BLaER1 (cell line): Measurements from ENCODE around the gene CDIPT.
A peak's percentile ranks its signal among the peaks of the same experiment; 100 is the strongest.
"Not testable (repeated sequence)": the region's sequence is repeated elsewhere in the genome, so short reads cannot be mapped to it uniquely, and the experiment has no call there.

ENCODE experiments used
- H3K27ac ChIP-seq: shearing (Covaris generic); formaldehyde crosslinking; 2 replicates; pipeline ENCODE4 v1.8.1; 2022
- H3K27me3 ChIP-seq: shearing (Covaris generic); formaldehyde crosslinking; 2 replicates; pipeline ENCODE4 v1.8.1; 2022
- H3K36me3 ChIP-seq: shearing (Covaris generic); formaldehyde crosslinking; 2 replicates; pipeline ENCODE4 v1.8.1; 2022
- H3K4me1 ChIP-seq: shearing (Covaris generic); formaldehyde crosslinking; 2 replicates; pipeline ENCODE4 v1.8.1; 2022
- H3K4me2 ChIP-seq: shearing (Covaris generic); formaldehyde crosslinking; 2 replicates; pipeline ENCODE4 v1.8.1; 2022
- H3K4me3 ChIP-seq: shearing (Covaris generic); formaldehyde crosslinking; 2 replicates; pipeline ENCODE4 v1.8.1; 2022
- H3K9ac ChIP-seq: shearing (Covaris generic); formaldehyde crosslinking; 2 replicates; pipeline ENCODE4 v1.8.1; 2022
- H3K9me3 ChIP-seq: shearing (Covaris generic); formaldehyde crosslinking; 2 replicates; pipeline ENCODE4 v1.8.1; 2022
- H4K20me1 ChIP-seq: shearing (Covaris generic); formaldehyde crosslinking; 2 replicates; pipeline ENCODE4 v1.8.1; 2022
- Cebpa-rat ChIP-seq: shearing (Covaris generic); IDR thresholded peaks from 2 replicates; pipeline ENCODE4 v1.8.1; 2022

CDIPT gene

DNA sequence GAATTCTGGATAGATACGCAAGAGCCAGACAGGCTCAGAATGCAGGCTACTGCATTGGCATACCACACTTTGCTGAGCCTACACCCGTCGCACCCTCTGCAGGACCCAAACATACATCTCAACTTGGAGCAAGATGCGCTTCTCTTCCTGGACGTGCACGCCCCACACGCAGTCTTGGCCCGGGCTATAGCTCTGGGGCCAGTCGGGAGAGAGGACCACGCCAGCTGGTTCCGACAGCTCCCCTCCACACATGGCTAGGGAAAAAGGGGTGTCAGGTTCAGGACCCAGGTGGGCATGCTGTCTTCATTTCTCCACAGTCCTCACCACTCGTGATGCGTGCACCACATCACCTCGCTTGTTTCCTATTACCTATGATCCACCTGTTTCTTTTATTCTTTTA, 15.1 kb upstream of the CDIPT start:
- no peak overlapping the region for H3K27ac ChIP-seq
- H3K4me3 ChIP-seq, result no peak overlapping the region
- H3K4me1 ChIP-seq, result no peaks in the 10 kb centered on the region
- H3K9ac ChIP-seq, result no peak overlapping the region
- no peaks in the 10 kb centered on the region for H3K36me3 ChIP-seq
- no peak overlapping the region for H3K4me2 ChIP-seq
- no peaks in the 10 kb centered on the region for H4K20me1 ChIP-seq
- no peaks in the 10 kb centered on the region for H3K9me3 ChIP-seq
- peaks cover 34% of the 10 kb centered on the region for H3K27me3 ChIP-seq
- TF ChIP-seq Cebpa-rat, result no peak

- Histone ChIP-seq H3K4me3 (no peak overlapping the region), H3K9ac (no peak overlapping the region), H3K4me2 (no peak overlapping the region)
These were observed 14.4 kb upstream of the CDIPT start for GRCh38 chr16:29877266-29877961.

GRCh38 chr16:29876594-29877249, 13.7 kb upstream of the CDIPT start:
- no peaks in the 10 kb centered on the region for H3K9me3 ChIP-seq
- no peaks in the 10 kb centered on the region for H4K20me1 ChIP-seq
- H3K4me2 ChIP-seq, result no peak overlapping the region
- no peak overlapping the region for H3K4me3 ChIP-seq
- H3K27ac ChIP-seq, result no peak overlapping the region
- H3K9ac ChIP-seq, result no peak overlapping the region
- H3K36me3 ChIP-seq, result no peaks in the 10 kb centered on the region
- peaks cover 34% of the 10 kb centered on the region for H3K27me3 ChIP-seq
- no peak for TF ChIP-seq Cebpa-rat
- no peaks in the 10 kb centered on the region for H3K4me1 ChIP-seq

More at GRCh38 chr16:29877266-29877961, 14.4 kb upstream of the CDIPT start:
- Histone ChIP-seq H3K36me3 (no peaks in the 10 kb centered on the region), H3K4me1 (no peaks in the 10 kb centered on the region), H3K27ac (no peak overlapping the region), H3K27me3 (peaks cover 34% of the 10 kb centered on the region), H3K9me3 (no peaks in the 10 kb centered on the region), H4K20me1 (no peaks in the 10 kb centered on the region)
- TF ChIP-seq Cebpa-rat, result no peak

DNA sequence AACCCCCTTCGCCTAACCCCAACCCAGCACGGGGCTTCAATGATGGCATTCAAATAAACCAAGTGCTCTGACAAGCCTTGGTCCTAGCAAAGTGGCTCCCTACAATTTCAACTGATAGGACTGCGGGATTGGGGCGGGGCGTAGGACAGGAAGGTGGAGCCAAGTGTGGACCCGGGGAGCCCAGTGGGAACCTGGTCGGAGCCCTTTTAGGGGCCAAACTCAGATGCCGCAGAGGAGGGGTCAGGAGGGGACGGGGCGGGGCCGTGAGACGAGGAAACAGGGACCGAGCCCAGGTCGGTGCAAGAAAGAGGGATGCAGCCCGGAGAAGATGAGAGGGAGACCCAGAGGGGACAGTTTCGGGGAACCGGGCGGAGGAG, 13.2 kb upstream of the CDIPT start:
- Histone ChIP-seq H3K36me3 (no peaks in the 10 kb centered on the region), H3K27ac (no peak overlapping the region), H3K4me3 (no peak overlapping the region), H3K4me1 (no peaks in the 10 kb centered on the region), H3K27me3 (peaks cover 34% of the 10 kb centered on the region), H4K20me1 (no peaks in the 10 kb centered on the region), H3K9ac (no peak overlapping the region), H3K4me2 (no peak overlapping the region), H3K9me3 (no peaks in the 10 kb centered on the region)
- TF ChIP-seq Cebpa-rat, result no peak

DNA sequence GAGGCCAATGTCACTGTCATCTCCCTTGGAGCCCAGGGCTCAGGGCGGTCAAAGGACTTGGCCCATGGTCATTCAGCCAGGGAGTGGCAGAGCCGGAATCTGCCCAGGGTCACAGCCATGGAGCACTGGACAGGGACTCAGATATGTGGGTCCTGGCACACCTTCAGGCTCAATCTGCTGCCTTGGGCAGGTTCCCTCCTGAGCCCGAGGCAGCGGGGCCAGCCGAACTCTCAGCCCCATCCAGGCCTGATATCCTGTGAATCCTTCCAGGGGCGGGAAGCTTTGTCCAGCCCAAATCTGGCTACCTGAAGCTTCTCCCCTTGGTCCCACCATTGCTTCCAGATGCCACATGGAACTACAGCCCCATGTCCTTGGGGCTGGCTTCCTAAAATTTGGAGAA, 12.2 kb upstream of the CDIPT start:
- peaks cover 34% of the 10 kb centered on the region for H3K27me3 ChIP-seq
- H3K27ac ChIP-seq, result no peak overlapping the region
- no peaks in the 10 kb centered on the region for H3K4me1 ChIP-seq
- H4K20me1 ChIP-seq, result no peaks in the 10 kb centered on the region
- no peaks in the 10 kb centered on the region for H3K9me3 ChIP-seq
- no peaks in the 10 kb centered on the region for H3K36me3 ChIP-seq
- H3K9ac ChIP-seq, result no peak overlapping the region
- no peak overlapping the region for H3K4me3 ChIP-seq
- TF ChIP-seq Cebpa-rat, result no peak
- H3K4me2 ChIP-seq, result no peak overlapping the region

DNA sequence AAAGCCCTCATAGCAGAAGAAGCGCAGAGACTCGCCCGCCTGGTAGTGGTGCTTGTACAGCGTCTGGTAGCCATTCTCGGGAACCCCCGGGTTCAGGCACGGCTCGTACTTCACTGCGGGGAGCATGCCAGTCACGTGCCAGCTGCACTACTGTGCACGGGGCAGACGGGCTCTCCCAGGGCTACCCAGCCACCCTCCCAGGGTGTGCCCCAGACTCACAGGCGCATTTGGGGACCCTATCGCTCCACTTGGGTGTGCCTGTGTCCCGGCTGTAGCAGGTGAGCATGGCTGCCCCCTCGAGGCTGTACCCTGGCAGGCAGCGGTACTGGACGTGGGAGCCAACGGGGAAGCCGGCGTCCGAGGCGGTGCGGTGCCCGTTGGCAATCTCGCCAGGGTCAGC, 10.3 kb upstream of the CDIPT start:
- H3K36me3 ChIP-seq, result no peaks in the 10 kb centered on the region
- H3K4me2 ChIP-seq, result no peak overlapping the region
- no peak overlapping the region for H3K27ac ChIP-seq
- no peak overlapping the region for H3K9ac ChIP-seq
- no peak overlapping the region for H3K4me3 ChIP-seq
- H3K27me3 ChIP-seq, result peaks cover 34% of the 10 kb centered on the region
- no peaks in the 10 kb centered on the region for H3K4me1 ChIP-seq
- no peaks in the 10 kb centered on the region for H4K20me1 ChIP-seq
- TF ChIP-seq Cebpa-rat, result no peak
- no peaks in the 10 kb centered on the region for H3K9me3 ChIP-seq

- no peaks in the 10 kb centered on the region for H3K36me3 ChIP-seq
- no peak for TF ChIP-seq Cebpa-rat
- H3K27me3 ChIP-seq, result peaks cover 22% of the 10 kb centered on the region
- H3K4me2 ChIP-seq, result no peak overlapping the region
- H3K4me3 ChIP-seq, result no peak overlapping the region
- no peak overlapping the region for H3K9ac ChIP-seq
- H3K4me1 ChIP-seq, result no peaks in the 10 kb centered on the region
- H3K9me3 ChIP-seq, result no peaks in the 10 kb centered on the region
- H4K20me1 ChIP-seq, result no peaks in the 10 kb centered on the region
- H3K27ac ChIP-seq, result no peak overlapping the region
These were observed 9.0 kb upstream of the CDIPT start for GRCh38 chr16:29871822-29872546.

DNA sequence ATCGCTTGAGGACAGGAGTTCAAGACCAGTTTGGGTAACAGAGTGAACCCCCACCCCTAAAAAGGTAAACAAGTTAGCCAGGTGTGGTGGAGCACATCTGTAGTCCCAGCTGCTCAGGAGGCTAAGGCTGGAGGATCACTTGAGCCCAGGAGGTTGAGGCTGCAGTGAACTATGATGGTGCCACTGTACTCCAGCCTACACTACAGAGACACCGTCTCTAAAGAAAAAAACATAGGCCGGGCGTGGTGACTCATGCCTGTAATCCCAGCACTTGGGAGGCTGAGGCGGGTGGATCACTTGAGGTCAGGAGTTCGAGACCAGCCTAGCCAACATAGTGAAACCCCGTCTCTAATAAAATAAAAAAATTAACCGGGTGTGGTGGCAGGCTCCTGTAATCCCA, 6.0 kb upstream of the CDIPT start:
- not testable (repeated sequence) for H3K27ac ChIP-seq, H3K27me3 ChIP-seq, H3K4me3 ChIP-seq, H3K4me1 ChIP-seq, H3K9ac ChIP-seq, H3K4me2 ChIP-seq, H3K36me3 ChIP-seq, H3K9me3 ChIP-seq, H4K20me1 ChIP-seq

- H3K9ac ChIP-seq, result no peak overlapping the region
- H3K4me2 ChIP-seq, result no peak overlapping the region
- H3K4me3 ChIP-seq, result no peak overlapping the region
- no peak for TF ChIP-seq Cebpa-rat
- no peak overlapping the region for H3K27ac ChIP-seq
- no peaks in the 10 kb centered on the region for H4K20me1 ChIP-seq
- H3K27me3 ChIP-seq, result no peaks in the 10 kb centered on the region
- H3K4me1 ChIP-seq, result peaks cover 4% of the 10 kb centered on the region
- no peaks in the 10 kb centered on the region for H3K9me3 ChIP-seq
- no peaks in the 10 kb centered on the region for H3K36me3 ChIP-seq
These were observed 5.5 kb upstream of the CDIPT start for GRCh38 chr16:29868396-29869009.

DNA sequence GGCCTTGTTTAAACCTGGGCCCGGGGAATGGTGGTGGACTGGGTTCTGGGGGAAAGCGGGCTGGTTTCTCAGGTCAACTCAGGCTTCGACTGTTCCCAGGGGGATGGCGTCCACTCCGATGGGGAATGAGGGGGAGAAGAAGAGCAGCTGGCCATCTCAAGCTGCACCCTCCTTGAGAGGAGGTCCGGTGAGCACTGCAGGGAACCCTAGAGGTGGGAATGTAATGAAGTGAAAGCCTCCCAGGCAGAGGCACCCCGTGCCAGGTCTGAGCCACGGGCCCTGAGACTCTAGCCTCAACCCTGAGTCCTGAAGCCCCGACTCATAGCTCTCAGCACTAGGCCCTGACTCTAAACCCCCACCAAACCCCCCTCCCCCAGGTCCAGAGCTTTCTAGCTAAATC, 1.2 kb upstream of the CDIPT start:
- Histone ChIP-seq H3K9ac (no peak overlapping the region), H3K27ac (no peak overlapping the region), H3K9me3 (no peaks in the 10 kb centered on the region), H3K36me3 (peaks cover 23% of the 10 kb centered on the region), H3K4me1 (peaks cover 21% of the 10 kb centered on the region), H3K27me3 (no peaks in the 10 kb centered on the region), H3K4me3 (no peak overlapping the region), H3K4me2 (peak overlapping the region; percentile 94; the same call in 1 of the 2 replicates), H4K20me1 (peaks cover 17% of the 10 kb centered on the region; the same call in 1 of the 2 replicates)
- no peak for TF ChIP-seq Cebpa-rat
